ENCODE measurements around the gene METTL9.

- no peak for TF ChIP-seq CTCF (IDR thresholded peaks at IDR 0.05)
- TF ChIP-seq EP300 (IDR thresholded peaks at IDR 0.05), result no peak
These were observed 14.6 kb upstream of the METTL9 start for GRCh38 chr16:21584817-21585216.

Measured in ovary (tissue), 3 donors.